Testis (tissue), 2 donors: ENCODE data around the gene NASP.

Experiments
- POLR2A ChIP-seq: fragments of 450-650 bp; IDR thresholded peaks from one replicate; pipeline ENCODE4 v1.6.1; 2017; ENCODE audit warnings: antibody characterized with exemption, mild to moderate bottlenecking, moderate library complexity
- TF ChIP-seq, protein P1 (sequence below), 3 experiments: fragments of 450-650 bp in 2 of 3; fragments of 200-600 bp in 1 of 3; sonication (generic) in 1 of 3; IDR thresholded peaks; one replicate each; pipeline ENCODE4 v1.5.1; 2016 to 2019; ENCODE audit warnings: antibody characterized with exemption in 3 of 3, mild to moderate bottlenecking in 2 of 3, moderate library complexity in 1 of 3

DNA sequence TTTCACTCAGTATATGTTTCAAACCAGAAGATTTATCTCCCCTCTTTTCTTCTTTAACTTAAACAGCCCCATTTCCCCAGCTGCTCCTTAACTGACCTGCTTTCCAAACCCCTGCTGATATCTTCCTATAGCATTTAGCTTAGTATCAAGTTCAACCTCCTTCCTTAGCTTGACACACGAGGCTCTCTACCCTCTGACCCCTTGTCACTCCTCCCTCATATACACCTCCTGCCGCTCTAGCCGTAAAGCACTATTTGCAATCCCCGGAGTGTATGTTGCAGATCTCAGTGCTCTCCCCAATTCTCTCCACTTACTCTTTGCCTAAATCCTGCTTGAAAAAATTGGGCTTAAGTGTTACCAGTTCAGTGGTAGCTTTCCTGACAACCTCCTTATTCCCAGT, 47.0 kb upstream of the NASP start:
- TF ChIP-seq POLR2A: no peak
- TF ChIP-seq, protein P1, sequence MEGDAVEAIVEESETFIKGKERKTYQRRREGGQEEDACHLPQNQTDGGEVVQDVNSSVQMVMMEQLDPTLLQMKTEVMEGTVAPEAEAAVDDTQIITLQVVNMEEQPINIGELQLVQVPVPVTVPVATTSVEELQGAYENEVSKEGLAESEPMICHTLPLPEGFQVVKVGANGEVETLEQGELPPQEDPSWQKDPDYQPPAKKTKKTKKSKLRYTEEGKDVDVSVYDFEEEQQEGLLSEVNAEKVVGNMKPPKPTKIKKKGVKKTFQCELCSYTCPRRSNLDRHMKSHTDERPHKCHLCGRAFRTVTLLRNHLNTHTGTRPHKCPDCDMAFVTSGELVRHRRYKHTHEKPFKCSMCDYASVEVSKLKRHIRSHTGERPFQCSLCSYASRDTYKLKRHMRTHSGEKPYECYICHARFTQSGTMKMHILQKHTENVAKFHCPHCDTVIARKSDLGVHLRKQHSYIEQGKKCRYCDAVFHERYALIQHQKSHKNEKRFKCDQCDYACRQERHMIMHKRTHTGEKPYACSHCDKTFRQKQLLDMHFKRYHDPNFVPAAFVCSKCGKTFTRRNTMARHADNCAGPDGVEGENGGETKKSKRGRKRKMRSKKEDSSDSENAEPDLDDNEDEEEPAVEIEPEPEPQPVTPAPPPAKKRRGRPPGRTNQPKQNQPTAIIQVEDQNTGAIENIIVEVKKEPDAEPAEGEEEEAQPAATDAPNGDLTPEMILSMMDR (IDR thresholded peaks at IDR 0.05): no peak
